GM23338 (cell line): ENCODE data around the gene MZT2A.
"Not testable (repeated sequence)": the region's sequence is repeated elsewhere in the genome, so short reads cannot be mapped to it uniquely, and the experiment has no call there.

Source experiments
- CREB1 ChIP-seq: fragments of 250-450 bp; sonication (Bioruptor Pico); IDR thresholded peaks from 2 replicates; pipeline ENCODE4 v1.5.0; 2020; ENCODE audit warnings: low read depth, mild to moderate bottlenecking, moderate library complexity
- TF ChIP-seq, protein P1 (sequence below), 2 experiments: fragments of 200-600 bp in 1 of 2; sonication (generic) in 1 of 2; conservative IDR thresholded peaks; 2 replicates each; pipeline versions ENCODE4 v1.5.1 to v1.6.1; 2016 to 2017; ENCODE audit warnings: antibody characterized with exemption in 2 of 2, low read depth in 2 of 2, mild to moderate bottlenecking in 2 of 2, moderate library complexity in 1 of 2
- TF ChIP-seq, protein P2 (sequence below): IDR thresholded peaks from one replicate; pipeline ENCODE4 v1.6.1; 2018; ENCODE audit warnings: antibody characterized with exemption; ENCODE audit not compliant: unreplicated experiment

DNA sequence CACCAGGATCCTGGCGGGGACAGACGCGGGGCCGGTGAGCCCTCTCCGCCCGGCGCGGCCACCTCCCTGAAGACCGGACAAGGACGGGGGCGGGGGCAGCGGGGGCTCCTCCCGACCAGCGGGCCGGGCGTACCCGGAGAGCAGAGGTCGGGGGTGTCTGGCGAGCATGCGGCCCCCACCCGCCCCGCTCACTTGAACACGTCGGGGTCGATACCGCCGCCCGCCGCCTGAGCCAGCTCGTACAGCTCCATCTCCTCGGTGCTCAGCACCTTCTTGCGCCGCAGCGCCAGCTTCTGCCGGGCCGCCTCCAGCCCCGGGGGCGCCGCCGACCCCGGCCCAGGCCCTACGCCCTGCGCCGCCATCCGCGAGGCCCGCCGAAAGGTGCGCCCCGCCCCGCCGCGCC is at the start of gene MZT2A:
- TF ChIP-seq, protein P1, sequence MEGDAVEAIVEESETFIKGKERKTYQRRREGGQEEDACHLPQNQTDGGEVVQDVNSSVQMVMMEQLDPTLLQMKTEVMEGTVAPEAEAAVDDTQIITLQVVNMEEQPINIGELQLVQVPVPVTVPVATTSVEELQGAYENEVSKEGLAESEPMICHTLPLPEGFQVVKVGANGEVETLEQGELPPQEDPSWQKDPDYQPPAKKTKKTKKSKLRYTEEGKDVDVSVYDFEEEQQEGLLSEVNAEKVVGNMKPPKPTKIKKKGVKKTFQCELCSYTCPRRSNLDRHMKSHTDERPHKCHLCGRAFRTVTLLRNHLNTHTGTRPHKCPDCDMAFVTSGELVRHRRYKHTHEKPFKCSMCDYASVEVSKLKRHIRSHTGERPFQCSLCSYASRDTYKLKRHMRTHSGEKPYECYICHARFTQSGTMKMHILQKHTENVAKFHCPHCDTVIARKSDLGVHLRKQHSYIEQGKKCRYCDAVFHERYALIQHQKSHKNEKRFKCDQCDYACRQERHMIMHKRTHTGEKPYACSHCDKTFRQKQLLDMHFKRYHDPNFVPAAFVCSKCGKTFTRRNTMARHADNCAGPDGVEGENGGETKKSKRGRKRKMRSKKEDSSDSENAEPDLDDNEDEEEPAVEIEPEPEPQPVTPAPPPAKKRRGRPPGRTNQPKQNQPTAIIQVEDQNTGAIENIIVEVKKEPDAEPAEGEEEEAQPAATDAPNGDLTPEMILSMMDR (conservative IDR thresholded peaks at IDR 0.05; ENCODE audit: low read depth in 2 of 2), result not testable (repeated sequence)
- TF ChIP-seq, protein P2, sequence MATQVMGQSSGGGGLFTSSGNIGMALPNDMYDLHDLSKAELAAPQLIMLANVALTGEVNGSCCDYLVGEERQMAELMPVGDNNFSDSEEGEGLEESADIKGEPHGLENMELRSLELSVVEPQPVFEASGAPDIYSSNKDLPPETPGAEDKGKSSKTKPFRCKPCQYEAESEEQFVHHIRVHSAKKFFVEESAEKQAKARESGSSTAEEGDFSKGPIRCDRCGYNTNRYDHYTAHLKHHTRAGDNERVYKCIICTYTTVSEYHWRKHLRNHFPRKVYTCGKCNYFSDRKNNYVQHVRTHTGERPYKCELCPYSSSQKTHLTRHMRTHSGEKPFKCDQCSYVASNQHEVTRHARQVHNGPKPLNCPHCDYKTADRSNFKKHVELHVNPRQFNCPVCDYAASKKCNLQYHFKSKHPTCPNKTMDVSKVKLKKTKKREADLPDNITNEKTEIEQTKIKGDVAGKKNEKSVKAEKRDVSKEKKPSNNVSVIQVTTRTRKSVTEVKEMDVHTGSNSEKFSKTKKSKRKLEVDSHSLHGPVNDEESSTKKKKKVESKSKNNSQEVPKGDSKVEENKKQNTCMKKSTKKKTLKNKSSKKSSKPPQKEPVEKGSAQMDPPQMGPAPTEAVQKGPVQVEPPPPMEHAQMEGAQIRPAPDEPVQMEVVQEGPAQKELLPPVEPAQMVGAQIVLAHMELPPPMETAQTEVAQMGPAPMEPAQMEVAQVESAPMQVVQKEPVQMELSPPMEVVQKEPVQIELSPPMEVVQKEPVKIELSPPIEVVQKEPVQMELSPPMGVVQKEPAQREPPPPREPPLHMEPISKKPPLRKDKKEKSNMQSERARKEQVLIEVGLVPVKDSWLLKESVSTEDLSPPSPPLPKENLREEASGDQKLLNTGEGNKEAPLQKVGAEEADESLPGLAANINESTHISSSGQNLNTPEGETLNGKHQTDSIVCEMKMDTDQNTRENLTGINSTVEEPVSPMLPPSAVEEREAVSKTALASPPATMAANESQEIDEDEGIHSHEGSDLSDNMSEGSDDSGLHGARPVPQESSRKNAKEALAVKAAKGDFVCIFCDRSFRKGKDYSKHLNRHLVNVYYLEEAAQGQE, result not testable (repeated sequence)
- not testable (repeated sequence) for TF ChIP-seq CREB1 (CRISPR knock-in tag)
